H1 (cell line): ENCODE data around the gene CCR9.

Experiments used
- POLR2A ChIP-seq, 2 experiments: IDR thresholded peaks; 1 replicate in 1 of 2; 2 replicates in 1 of 2; pipeline ENCODE4 v1.6.1; 2011; ENCODE audit warnings: low read depth in 2 of 2, low read length in 2 of 2, mild to moderate bottlenecking in 2 of 2; ENCODE audit errors: control extremely low read depth in 1 of 2
- SIN3A ChIP-seq, 2 experiments: IDR thresholded peaks in 1 of 2; conservative IDR thresholded peaks in 1 of 2; 2 replicates each; pipeline ENCODE4 v1.6.1; 2011 to 2012; ENCODE audit warnings: low read length in 2 of 2, improper control_type of control experiment in 1 of 2, low read depth in 1 of 2, mild to moderate bottlenecking in 1 of 2

DNA sequence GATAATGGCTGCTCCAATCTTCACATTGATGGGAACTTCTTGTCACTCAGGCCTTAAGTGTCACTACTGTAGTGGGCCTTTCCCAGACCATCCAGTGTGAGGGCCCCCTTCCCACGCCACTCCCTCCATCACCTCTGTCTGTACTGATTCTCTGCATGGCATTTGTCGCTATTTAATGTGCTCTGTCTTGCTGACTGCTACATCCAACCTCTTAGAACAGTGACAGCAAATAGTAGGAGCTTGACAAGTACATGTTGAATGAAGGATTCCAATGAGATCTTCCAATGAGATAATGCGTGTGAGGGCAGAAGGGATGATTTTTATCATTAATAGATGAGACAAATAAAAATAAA lies 5.6 kb upstream of the CCR9 start:
- TF ChIP-seq SIN3A (conservative IDR thresholded peaks at IDR 0.05 in 1 of 2, IDR thresholded peaks at IDR 0.05 in 1 of 2; ENCODE audit: low read depth in 1 of 2, low read length in 2 of 2) = no peak
- no peak for TF ChIP-seq POLR2A (IDR thresholded peaks at IDR 0.05; ENCODE audit: control extremely low read depth in 1 of 2, low read depth in 2 of 2, low read length in 2 of 2)
